M059J (cell line): Measurements from ENCODE around the gene CCT8. TPM values are rescaled to one million over a fixed set of nuclear protein-coding genes. Genes with fewer than 3 reads are reported as not detected.
"Not testable (repeated sequence)": the region's sequence is repeated elsewhere in the genome, so short reads cannot be mapped to it uniquely, and the experiment has no call there.

Source experiments
- DNase-seq: peaks from one replicate; pipeline ENCODE4 v3.0.0-alpha.2; 2012; ENCODE audit warnings: low read depth
- total RNA-seq: library from RNA; depleted of rRNA; stranded (reverse); fragments of >200 nt; shearing (Covaris generic); gene quantifications from 2 replicates; pipeline ENCODE4 v1.2.3, GENCODE V29; 2014; rRNA removed

CCT8 gene
- total RNA-seq, 1 experiment from 2014 or later = 412 TPM

DNA sequence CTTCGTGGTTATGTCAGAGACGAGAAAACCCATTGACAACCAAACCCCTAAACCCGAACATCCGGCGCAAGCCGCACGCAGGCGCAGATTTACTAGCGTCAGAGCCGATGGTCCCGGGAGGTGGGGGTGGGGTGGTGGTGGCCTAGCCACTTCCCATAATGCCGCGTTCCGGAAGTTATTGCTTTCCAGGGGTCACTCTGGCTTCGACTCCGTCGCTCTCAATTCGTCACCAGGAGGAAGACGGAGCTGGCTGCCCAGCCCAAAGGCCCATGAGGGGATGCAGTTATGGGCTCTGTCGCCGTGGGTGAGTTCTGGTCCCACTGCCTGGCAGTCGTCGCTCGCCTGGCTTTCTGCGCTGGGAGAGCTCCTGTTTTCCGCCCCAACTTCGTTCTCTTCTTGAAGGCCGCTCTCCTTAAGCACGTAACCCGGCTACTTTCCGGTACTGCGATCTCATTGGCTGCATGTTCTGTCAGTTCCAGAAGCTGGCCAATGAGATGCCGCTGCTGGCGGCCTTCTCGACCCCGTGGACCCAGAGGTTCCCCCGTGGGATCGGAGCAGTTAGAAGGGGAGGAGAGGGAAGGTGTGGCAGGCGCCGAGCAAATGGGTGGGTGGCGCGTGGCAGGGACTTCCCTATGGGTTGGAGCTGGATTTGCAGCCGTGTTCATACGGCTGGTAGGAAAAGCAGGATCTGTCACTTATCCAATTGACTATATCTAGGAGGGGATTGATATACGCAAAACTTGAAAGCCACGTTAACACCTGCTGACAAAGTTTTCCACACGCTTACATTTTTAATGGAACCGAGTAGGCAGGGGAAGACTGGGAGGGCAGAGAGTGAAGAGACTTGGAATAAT is 48.7 kb downstream of the CCT8 start, which contains the start of gene USP16:
USP16 (plus strand) TSS at position 195 of the 854 bp plus-strand sequence. CDS start 3,246 bp downstream, outside the sequence.
- peak; percentile 98 for DNase-seq

DNA sequence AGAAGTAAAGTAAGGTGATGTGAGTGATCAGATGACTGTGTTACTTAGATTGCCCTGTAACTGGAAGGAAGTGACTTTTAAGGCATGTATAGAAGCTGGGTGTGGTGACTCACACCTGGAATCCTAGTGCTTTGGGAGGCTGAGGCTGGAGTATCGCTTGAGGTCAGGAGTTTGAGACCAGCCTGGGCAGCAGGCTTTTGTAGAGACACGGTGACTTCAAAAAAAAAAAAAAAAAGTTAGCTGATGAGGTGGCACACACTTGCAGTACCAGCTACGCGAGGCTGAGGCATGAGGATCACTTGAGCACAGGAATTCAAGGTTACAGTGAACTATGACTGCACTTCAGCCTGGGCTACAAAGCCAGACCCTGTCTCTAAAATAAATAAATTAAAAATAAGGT is 51.3 kb downstream of the CCT8 start:
- peak; percentile 49 for DNase-seq

DNA sequence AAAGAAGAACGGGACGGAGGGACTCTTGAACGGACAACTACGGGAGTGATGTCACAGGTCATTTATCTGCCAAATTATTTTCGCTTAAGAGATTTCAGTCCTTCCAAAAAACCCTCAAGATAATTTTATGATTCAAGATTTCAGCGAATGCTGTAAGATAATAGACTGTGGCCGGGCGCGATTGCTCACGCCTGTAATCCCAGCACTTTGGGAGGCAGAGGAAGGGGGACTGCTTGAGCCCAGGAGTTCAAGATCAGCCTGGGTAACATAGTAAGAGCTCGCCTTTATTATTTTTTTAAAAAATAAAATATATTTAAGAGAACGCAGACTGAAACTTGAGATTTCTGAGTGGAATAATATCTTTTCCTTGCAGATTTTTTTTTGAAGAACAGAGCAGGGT is 54.9 kb downstream of the CCT8 start:
- DNase-seq = peak; percentile 15

DNA sequence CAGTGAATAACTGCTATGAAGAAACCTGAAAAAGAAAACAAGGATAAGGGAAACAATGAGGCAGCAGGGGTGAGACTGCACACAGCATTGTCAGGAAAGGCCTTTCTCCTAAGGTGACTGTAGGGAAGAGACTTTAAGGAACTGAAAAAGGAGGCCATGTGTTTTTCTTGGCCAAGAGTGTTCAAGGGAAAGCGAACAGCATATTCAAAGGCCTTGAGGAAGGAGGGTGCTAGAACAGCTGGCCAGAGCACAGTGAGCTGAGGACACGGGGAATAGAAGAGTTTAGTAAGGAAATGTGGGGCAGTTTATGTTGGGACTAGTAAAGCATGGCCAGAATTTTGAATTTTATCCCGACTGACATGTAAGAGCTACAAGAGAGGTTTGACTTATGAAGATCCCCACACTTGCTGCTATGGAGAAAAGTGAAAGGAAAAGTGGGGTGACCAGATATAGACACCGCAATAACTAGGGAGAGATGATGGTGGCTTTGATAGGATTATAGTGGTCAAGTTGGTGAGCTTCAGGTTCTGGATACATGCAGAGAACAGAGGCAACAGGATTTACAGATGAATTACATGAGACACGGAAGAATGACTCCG is 55.7 kb downstream of the CCT8 start:
- DNase-seq = no peak

DNA sequence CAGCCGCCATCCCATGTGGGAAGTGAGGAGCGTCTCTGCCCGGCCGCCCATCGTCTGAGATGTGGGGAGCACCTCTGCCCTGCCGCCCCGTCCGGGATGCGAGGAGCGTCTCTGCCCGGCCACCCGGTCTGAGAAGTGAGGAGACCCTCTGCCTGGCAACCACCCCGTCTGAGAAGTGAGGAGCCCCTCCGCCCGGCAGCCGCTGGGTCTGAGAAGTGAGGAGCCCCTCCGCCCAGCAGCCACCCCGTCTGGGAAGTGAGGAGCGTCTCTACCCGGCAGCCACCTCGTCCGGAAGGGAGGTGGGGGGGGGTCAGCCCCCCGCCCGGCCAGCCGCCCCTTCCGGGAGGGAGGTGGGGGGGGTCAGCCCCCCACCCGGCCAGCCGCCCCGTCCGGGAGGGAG is 62.2 kb downstream of the CCT8 start:
- DNase-seq = not testable (repeated sequence)

DNA sequence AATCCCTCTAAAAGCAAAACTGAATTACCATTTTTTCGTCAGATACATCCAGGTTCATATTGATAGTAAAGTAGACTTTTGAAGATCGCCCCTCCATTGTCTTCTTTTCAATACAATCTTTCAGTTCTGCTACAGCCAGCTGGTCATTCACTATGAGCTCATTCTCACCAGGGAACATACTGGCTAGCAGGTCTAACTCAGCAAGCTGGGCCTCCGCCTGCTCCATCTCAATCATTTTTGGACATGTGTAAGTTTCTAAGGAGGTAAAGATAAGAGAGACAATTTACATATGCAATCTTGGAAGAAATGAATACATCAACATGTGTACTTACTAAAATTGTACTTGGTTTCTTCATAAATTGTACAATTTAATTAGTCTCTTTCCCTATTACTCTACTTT is 65.1 kb downstream of the CCT8 start:
- DNase-seq = no peak

DNA sequence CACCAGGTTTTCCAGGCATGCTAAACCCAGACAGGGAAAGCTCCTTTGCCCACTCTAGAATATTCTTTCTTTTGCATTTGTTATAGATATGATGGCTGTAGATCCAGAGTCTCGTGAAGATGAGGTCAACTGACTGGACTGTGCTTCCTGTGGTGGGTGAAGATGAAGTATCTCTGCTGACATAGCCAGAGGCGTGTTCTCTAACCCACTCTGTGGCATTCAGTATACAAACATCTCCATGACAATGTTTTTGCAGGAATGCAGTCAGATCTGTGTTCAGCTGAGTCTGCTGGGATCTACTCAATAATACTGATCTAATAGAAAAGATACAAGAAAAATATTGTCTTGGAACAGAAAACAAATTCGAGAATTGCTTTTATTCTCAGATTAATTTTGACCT is 65.6 kb downstream of the CCT8 start:
- peak; percentile 32 for DNase-seq

DNA sequence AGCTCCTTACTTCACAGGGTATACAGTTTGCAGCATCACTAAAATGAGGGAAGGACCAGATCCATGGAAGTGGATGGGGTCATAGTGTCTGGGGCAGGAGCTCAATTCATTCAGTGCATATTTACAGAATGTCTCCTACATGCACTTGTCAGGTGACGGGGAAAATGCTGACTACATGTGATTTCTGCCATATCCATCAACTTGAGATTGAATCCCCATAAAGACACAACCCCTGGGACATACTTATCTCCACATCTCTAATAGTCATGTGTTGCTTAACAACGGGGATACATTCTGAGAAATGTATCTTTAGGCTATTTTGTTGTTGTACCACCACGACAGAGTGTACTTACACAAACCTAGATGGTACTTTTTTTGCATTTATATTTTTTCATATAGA is 66.3 kb downstream of the CCT8 start:
- DNase-seq = no peak

Other genes with a start within 250 kb of the CCT8 start
- 29.6 and 37.0 TPM in 2 replicates for gene LTN1, start 80.8 kb downstream of the CCT8 start, total RNA-seq
- 22.5 and 30.0 TPM in 2 replicates for gene RWDD2B, start 54.3 kb downstream of the CCT8 start, total RNA-seq
- gene USP16, start 49.0 kb downstream of the CCT8 start, total RNA-seq = 42.6 and 43.1 TPM in 2 replicates
- 10.7 and 14.0 TPM in 2 replicates for gene MAP3K7CL, start 57.0 kb upstream of the CCT8 start, total RNA-seq
- gene BACH1, start 225.3 kb upstream of the CCT8 start, total RNA-seq = 25.5 and 38.3 TPM in 2 replicates